Panc1 (cell line): ENCODE measurements around the gene MIPEP. TPM values are rescaled to one million over a fixed set of nuclear protein-coding genes. Genes with fewer than 3 reads are reported as not detected.

Experiments used
- ATAC-seq: fragments of 200-7000 bp; cut with Tn5 transposase; 2 replicates; pipeline ENCODE4 v1.9.1; 2020; ENCODE audit warnings: mild to moderate bottlenecking, moderate library complexity
- BruUV-seq: library from RNA; stranded (reverse); fragments of 400-500 nt; replicated peaks from 2 replicates; lab custom pipeline; 2021; lab: Mats Ljungman, UMichigan
- CTCF ChIA-PET: fragments of 300-600 bp; sonication (Branson Sonifier 250); formaldehyde crosslinking; loops from one replicate; lab custom pipeline; 2022; ENCODE audit warnings: antibody characterized with exemption; lab: Charles Lee
- POLR2A ChIA-PET: fragments of 300-600 bp; sonication (Branson Sonifier 250); formaldehyde crosslinking; loops from one replicate; lab custom pipeline; 2022; ENCODE audit warnings: antibody characterized with exemption; lab: Charles Lee
- DNase-seq: peaks from one replicate; pipeline ENCODE4 v3.0.0-alpha.2; 2010; ENCODE audit warnings: low read depth, low spot score
- H3K27ac ChIP-seq: 2 replicates; pipeline ENCODE4 v1.5.1; 2011; ENCODE audit warnings: mild to moderate bottlenecking, low read length, inconsistent platforms
- H3K27me3 ChIP-seq: fragments of 200-500 bp; sonication (Bioruptor generic); 2 replicates; pipeline ENCODE4 v1.6.0; 2014; ENCODE audit warnings: low read length, inconsistent platforms; ENCODE audit not compliant: control insufficient read depth, insufficient read depth
- H3K36me3 ChIP-seq: fragments of 200-500 bp; sonication (Bioruptor generic); 2 replicates; pipeline ENCODE4 v1.5.1; 2014; ENCODE audit warnings: inconsistent platforms, mild to moderate bottlenecking, low read length, moderate library complexity; ENCODE audit not compliant: control insufficient read depth, insufficient read depth
- H3K4me1 ChIP-seq: 2 replicates; pipeline ENCODE4 v1.5.1; 2011; ENCODE audit warnings: inconsistent platforms, mild to moderate bottlenecking, low read length, moderate library complexity; ENCODE audit not compliant: control insufficient read depth, insufficient read depth
- H3K4me3 ChIP-seq, 2 experiments: 2 replicates each; pipeline ENCODE4 v1.5.1; 2011 to 2012; ENCODE audit warnings: low read depth in 2 of 2, low read length in 2 of 2, mild to moderate bottlenecking in 2 of 2, inconsistent platforms in 1 of 2, moderate library complexity in 1 of 2
- H3K9me3 ChIP-seq: fragments of 200-500 bp; sonication (Bioruptor generic); 2 replicates; pipeline ENCODE4 v1.5.1; 2014; ENCODE audit warnings: low read depth, mild to moderate bottlenecking, inconsistent platforms, low read length, moderate library complexity; ENCODE audit not compliant: control insufficient read depth, insufficient read depth
- POLR2AphosphoS5 ChIP-seq: IDR thresholded peaks from 2 replicates; pipeline ENCODE4 v1.6.1; 2012; ENCODE audit warnings: mild to moderate bottlenecking, low read depth, low read length, moderate library complexity
- SIN3A ChIP-seq: IDR thresholded peaks from 2 replicates; pipeline ENCODE4 v1.6.1; 2012; ENCODE audit warnings: low read depth, mild to moderate bottlenecking, low read length, moderate library complexity, borderline replicate concordance; ENCODE audit not compliant: insufficient read depth
- TCF7L2 ChIP-seq: IDR thresholded peaks from 2 replicates; pipeline ENCODE4 v1.6.1; 2011; ENCODE audit warnings: mild to moderate bottlenecking, low read depth, low read length, inconsistent platforms
- in situ Hi-C: cut with HindIII; loops from 2 replicates; pipeline ENCODE4 v1.10.0; 2016; ENCODE audit warnings: low sequenced_read_pairs, low pct_unique_long_range_greater_than_20kb
- intact Hi-C: fragments of 100-400 bp; cut with micrococcal nuclease; formaldehyde crosslinking; loops from one replicate; pipeline ENCODE4 v1.10.0; 2022; ENCODE audit not compliant: unreplicated experiment
- total RNA-seq: library from RNA; stranded (reverse); gene quantifications from one replicate; pipeline ENCODE4 v1.2.1, GENCODE V29; 2021; ENCODE audit not compliant: unreplicated experiment
- TF ChIP-seq, protein P1 (sequence below): fragments of 450-650 bp; IDR thresholded peaks from 2 replicates; pipeline ENCODE4 v1.5.1; 2017; ENCODE audit warnings: mild to moderate bottlenecking
- TF ChIP-seq, protein P2 (sequence below), 2 experiments: IDR thresholded peaks; 2 replicates each; pipeline ENCODE4 v1.6.1; 2011 to 2012; ENCODE audit warnings: low read depth in 2 of 2, control low read depth in 1 of 2, low read length in 1 of 2, mild to moderate bottlenecking in 1 of 2, moderate library complexity in 1 of 2; ENCODE audit not compliant: insufficient read depth in 1 of 2

The MIPEP gene
- total RNA-seq, 1 experiment from 2014 or later: 13.8 TPM

DNA sequence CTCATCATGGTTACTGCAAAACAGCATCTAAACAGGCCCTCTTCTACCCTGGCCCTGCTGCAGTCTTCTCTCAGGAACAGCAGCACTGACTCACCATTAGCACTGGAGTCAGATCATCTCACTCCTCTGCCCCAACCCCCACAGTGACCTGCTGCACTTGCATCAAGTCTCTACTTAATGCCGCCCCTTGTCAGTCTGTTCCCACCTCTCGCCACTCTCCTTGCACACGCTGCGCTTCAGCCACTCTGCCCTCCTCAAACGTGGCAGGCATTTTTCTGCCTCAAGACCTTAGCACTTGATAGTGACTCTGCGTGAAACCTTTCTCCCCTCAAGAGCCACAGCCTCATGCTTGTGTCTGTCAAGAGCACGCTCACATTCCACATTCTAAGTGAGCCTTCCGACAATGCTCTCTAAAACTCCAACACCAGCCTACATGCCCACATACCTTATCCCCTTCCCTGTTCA is 22.1 kb downstream of the MIPEP start:
- ChIA-PET POLR2A (no interaction called here), CTCF (no interaction called here)
- H3K27ac ChIP-seq: no peak overlapping the region
- ATAC-seq (no peak), DNase-seq (no peak)
- H3K27me3 ChIP-seq: no peaks in the 10 kb centered on the region
- TF ChIP-seq, protein P1, sequence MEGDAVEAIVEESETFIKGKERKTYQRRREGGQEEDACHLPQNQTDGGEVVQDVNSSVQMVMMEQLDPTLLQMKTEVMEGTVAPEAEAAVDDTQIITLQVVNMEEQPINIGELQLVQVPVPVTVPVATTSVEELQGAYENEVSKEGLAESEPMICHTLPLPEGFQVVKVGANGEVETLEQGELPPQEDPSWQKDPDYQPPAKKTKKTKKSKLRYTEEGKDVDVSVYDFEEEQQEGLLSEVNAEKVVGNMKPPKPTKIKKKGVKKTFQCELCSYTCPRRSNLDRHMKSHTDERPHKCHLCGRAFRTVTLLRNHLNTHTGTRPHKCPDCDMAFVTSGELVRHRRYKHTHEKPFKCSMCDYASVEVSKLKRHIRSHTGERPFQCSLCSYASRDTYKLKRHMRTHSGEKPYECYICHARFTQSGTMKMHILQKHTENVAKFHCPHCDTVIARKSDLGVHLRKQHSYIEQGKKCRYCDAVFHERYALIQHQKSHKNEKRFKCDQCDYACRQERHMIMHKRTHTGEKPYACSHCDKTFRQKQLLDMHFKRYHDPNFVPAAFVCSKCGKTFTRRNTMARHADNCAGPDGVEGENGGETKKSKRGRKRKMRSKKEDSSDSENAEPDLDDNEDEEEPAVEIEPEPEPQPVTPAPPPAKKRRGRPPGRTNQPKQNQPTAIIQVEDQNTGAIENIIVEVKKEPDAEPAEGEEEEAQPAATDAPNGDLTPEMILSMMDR: no peak
- no peak for TF ChIP-seq TCF7L2
- TF ChIP-seq SIN3A: no peak
- TF ChIP-seq, protein P2, sequence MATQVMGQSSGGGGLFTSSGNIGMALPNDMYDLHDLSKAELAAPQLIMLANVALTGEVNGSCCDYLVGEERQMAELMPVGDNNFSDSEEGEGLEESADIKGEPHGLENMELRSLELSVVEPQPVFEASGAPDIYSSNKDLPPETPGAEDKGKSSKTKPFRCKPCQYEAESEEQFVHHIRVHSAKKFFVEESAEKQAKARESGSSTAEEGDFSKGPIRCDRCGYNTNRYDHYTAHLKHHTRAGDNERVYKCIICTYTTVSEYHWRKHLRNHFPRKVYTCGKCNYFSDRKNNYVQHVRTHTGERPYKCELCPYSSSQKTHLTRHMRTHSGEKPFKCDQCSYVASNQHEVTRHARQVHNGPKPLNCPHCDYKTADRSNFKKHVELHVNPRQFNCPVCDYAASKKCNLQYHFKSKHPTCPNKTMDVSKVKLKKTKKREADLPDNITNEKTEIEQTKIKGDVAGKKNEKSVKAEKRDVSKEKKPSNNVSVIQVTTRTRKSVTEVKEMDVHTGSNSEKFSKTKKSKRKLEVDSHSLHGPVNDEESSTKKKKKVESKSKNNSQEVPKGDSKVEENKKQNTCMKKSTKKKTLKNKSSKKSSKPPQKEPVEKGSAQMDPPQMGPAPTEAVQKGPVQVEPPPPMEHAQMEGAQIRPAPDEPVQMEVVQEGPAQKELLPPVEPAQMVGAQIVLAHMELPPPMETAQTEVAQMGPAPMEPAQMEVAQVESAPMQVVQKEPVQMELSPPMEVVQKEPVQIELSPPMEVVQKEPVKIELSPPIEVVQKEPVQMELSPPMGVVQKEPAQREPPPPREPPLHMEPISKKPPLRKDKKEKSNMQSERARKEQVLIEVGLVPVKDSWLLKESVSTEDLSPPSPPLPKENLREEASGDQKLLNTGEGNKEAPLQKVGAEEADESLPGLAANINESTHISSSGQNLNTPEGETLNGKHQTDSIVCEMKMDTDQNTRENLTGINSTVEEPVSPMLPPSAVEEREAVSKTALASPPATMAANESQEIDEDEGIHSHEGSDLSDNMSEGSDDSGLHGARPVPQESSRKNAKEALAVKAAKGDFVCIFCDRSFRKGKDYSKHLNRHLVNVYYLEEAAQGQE (IDR thresholded peaks at IDR 0.05; ENCODE audit: insufficient read depth in 1 of 2, low read depth in 2 of 2, low read length in 1 of 2): no peak
- TF ChIP-seq POLR2AphosphoS5: no peak
- no TSS peak for BruUV-seq
- intact Hi-C loops (no loop called here), in situ Hi-C loops (no loop called here)
- H3K36me3 ChIP-seq: no peaks in the 10 kb centered on the region
- no peaks in the 10 kb centered on the region for H3K4me1 ChIP-seq
- no peak overlapping the region for H3K4me3 ChIP-seq
- H3K9me3 ChIP-seq: no peaks in the 10 kb centered on the region

DNA sequence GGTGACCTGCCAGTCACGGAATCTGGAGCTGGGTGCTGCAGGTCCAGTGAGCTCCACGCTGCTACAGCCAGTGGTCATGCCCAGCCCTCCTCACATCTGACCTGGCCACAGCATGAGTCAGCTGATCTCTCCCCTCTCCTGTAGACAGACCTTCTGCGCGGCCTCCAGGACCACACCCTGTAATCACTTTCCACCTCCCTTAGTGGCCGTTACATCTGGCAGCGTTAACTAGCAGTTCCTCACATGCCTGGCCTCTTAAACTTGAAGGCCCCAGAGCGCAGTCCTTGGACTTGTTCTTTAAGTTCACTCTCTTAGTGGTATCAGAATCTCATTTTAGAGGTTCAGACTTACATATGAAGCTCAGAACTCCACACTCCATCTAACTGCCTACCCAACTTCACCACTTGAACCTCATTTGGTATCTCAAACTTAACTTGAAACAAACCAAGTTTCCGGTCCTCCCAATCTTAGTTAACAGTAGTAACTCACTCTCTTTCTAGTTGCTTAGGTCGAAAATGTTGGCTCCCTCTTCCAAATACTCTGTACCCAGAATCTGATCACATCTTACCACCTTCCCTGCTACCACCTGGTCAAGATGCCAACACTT is 22.7 kb downstream of the MIPEP start:
- H3K27me3 ChIP-seq: no peaks in the 10 kb centered on the region
- in situ Hi-C loops: no loop called here
- TF ChIP-seq TCF7L2 (no peak), SIN3A (no peak), POLR2AphosphoS5 (no peak)
- TF ChIP-seq, protein P2 (IDR thresholded peaks at IDR 0.05; ENCODE audit: insufficient read depth in 1 of 2, low read depth in 2 of 2, low read length in 1 of 2): no peak
- TF ChIP-seq, protein P1: no peak
- ChIA-PET CTCF (no interaction called here), POLR2A (no interaction called here)
- DNase-seq: no peak
- no peak overlapping the region for H3K27ac ChIP-seq
- no peaks in the 10 kb centered on the region for H3K36me3 ChIP-seq
- intact Hi-C loops: no loop called here
- no peak overlapping the region for H3K4me3 ChIP-seq
- ATAC-seq: no peak
- no peaks in the 10 kb centered on the region for H3K9me3 ChIP-seq
- no peaks in the 10 kb centered on the region for H3K4me1 ChIP-seq
- no TSS peak for BruUV-seq
